LNCAP (cell line): Measurements from ENCODE around the gene EXOG.

Source experiments
- TF ChIP-seq, protein P1 (sequence below): fragments of 450-650 bp; IDR thresholded peaks from 2 replicates; pipeline ENCODE4 v1.5.1; 2017; ENCODE audit warnings: mild to moderate bottlenecking

EXOG gene

GRCh38 chr3:38482951-38483350 is 13.2 kb upstream of the EXOG start:
- TF ChIP-seq, protein P1, sequence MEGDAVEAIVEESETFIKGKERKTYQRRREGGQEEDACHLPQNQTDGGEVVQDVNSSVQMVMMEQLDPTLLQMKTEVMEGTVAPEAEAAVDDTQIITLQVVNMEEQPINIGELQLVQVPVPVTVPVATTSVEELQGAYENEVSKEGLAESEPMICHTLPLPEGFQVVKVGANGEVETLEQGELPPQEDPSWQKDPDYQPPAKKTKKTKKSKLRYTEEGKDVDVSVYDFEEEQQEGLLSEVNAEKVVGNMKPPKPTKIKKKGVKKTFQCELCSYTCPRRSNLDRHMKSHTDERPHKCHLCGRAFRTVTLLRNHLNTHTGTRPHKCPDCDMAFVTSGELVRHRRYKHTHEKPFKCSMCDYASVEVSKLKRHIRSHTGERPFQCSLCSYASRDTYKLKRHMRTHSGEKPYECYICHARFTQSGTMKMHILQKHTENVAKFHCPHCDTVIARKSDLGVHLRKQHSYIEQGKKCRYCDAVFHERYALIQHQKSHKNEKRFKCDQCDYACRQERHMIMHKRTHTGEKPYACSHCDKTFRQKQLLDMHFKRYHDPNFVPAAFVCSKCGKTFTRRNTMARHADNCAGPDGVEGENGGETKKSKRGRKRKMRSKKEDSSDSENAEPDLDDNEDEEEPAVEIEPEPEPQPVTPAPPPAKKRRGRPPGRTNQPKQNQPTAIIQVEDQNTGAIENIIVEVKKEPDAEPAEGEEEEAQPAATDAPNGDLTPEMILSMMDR, result no peak

GRCh38 chr3:38487323-38487722 is 8.8 kb upstream of the EXOG start:
- TF ChIP-seq, protein P1, result no peak

DNA sequence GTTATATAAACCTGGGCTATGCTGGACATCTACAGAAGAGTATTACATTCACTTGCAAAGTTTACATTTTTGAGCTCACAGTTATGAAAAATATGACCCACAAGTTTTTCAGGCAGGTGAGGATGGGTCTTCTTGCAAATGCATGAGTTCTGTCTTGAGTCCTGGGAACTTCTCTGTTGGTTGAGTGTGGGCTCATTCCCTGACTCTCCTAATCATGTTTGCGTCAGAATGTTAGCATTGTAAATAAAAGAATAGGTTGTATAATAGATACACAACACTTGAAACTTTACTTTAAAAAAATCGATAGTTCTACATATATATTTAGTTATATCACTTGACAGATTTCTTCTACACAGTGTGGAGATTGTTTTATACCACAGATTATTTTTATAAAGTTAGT is 7.2 kb upstream of the EXOG start:
- TF ChIP-seq, protein P1, result no peak

DNA sequence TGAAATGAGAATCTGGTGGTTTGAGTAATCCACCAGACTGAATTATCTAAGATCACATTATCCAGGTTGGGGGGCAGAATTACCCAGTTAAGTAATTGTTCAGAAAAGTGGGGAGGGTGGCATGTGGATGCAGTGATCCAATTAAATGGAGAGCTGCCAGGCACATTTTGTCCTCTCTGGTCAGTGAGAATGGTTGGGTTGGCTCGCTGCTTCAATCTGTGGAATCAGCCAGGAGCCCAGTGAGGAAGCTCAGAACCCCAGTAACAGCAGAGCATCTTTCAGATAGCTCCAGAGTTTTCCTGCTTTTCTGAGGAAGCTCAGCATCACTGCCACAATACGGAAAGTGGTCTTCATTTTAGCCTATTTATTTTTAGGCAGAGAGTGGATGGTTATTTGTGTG is 6.4 kb upstream of the EXOG start:
- TF ChIP-seq, protein P1, result no peak

DNA sequence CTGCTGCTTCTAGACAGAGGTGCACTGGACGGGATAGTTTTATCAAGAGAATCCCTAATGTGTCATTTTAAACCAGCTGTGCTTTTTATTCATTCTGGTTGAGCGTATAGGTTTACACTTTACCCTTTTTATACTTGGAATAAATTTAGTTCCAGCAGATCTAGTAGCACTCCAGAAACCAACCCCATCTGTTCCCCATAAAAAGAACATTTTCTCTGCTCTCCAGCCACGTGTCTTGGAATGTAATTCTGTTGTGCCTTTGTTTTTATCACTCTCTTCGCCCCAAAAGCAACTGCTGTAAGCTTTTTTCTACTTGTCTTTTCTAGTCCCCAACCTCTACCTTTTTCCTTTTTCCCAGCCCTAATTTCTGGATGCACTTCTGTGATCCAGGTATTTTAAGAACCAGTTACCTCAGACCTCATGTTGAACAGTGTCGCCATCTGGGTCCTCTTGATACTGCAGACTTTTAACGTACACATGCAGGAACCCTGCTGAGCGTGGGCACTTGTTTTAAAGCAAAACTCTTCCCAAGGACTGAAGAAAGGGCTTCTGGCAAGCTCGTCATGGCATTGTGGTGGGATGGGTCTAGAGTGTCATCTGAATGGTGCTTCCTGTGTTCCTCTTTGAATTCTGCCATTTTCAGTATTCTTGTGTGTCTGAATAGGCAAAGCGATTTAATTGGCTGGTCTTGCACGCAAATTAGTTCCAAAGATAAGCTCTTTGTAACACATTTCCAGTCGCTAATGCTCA is 5.7 kb upstream of the EXOG start:
- TF ChIP-seq, protein P1, result no peak

- TF ChIP-seq, protein P1, result no peak
Observed at GRCh38 chr3:38491215-38491614, 4.9 kb upstream of the EXOG start.

DNA sequence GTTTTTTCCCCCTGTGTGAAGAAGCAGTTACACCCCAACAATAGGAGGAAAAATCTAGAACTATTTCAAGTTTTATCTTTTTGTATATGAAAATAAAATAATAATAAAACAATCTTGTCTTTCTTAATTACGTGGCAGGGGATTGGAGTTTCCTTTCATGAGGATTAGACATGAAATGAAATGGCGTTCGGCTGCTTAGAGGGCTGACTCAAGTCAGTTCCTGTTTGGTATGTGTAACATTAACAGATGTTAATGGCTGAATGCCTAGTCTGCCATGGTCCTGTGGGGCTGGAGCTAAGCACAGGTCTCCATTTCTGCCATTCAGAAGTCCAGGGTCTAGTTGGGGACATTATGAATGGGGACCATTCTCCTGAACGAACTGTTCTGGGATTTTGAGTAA is 3.1 kb upstream of the EXOG start:
- TF ChIP-seq, protein P1, result no peak

DNA sequence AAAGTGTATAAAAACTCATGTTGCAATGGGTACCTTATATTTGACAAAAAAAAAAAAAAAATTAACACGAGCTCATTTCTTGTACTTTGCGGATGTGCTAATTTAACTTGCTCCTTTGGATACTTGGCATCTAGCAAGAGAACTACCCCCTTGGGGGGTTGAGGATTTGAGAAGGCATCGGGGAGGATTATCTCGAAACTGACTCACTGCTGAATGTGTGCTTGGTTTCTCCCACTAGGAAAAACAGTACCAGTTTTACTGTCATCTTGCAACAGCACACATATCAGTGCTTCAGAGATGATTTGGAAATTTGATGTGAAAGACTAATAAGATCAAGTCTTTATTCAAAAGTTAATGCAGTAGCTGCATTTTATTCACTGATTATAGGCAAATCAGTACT is 891 bp downstream of the EXOG start:
- TF ChIP-seq, protein P1, result no peak
